ENCODE measurements around the gene ZNF615.

The ZNF615 gene

GRCh38 chr19:51986309-51987291 is 21.4 kb downstream of the ZNF615 start, which contains the start of gene ZNF350 (continued):
- TF ChIP-seq ZNF596 (tag by site-specific recombination; IDR thresholded peaks at IDR 0.05) (no peak), ZNF747 (tag by site-specific recombination; IDR thresholded peaks at IDR 0.05) (no peak), ZNF677 (tag by site-specific recombination; IDR thresholded peaks at IDR 0.05) (no peak; the same call in 1 of the 2 replicates), ZNF18 (tag by site-specific recombination; IDR thresholded peaks at IDR 0.05) (peak; percentile 67), KLF8 (tag by site-specific recombination; IDR thresholded peaks at IDR 0.05) (0 out of 2 replicates have a peak, but pooled peaks have one; percentile 33), WT1 (tag by site-specific recombination; IDR thresholded peaks at IDR 0.05) (no peak), SCRT2 (tag by site-specific recombination; IDR thresholded peaks at IDR 0.05) (no peak), ZBTB48 (tag by site-specific recombination; IDR thresholded peaks at IDR 0.05) (no peak), ZNF221 (tag by site-specific recombination; IDR thresholded peaks at IDR 0.05; ENCODE audit: borderline replicate concordance) (no peak), SALL2 (tag by site-specific recombination; IDR thresholded peaks at IDR 0.05; ENCODE audit: borderline replicate concordance) (no peak), ZNF426 (tag by site-specific recombination; IDR thresholded peaks at IDR 0.05) (no peak), INSM2 (tag by site-specific recombination; IDR thresholded peaks at IDR 0.05) (no peak), ZNF148 (tag by site-specific recombination; IDR thresholded peaks at IDR 0.05; ENCODE audit: borderline replicate concordance) (no peak), KLF9 (tag by site-specific recombination; IDR thresholded peaks at IDR 0.05; ENCODE audit: low read depth) (no peak), PBX3 (CRISPR knock-in tag; IDR thresholded peaks at IDR 0.05) (no peak), ZNF175 (tag by site-specific recombination; IDR thresholded peaks at IDR 0.05) (no peak), ZNF843 (tag by site-specific recombination; IDR thresholded peaks at IDR 0.05) (no peak), ZNF830 (tag by site-specific recombination; IDR thresholded peaks at IDR 0.05; ENCODE audit: low read depth) (no peak), ZNF280C (tag by site-specific recombination; IDR thresholded peaks at IDR 0.05) (no peak), HOXC10 (CRISPR knock-in tag; IDR thresholded peaks at IDR 0.05) (no peak), RBAK (tag by site-specific recombination; IDR thresholded peaks at IDR 0.05) (no peak), GLIS1 (tag by site-specific recombination; IDR thresholded peaks at IDR 0.05) (no peak), ZNF311 (tag by site-specific recombination; IDR thresholded peaks at IDR 0.05; ENCODE audit: borderline replicate concordance) (no peak), ZBTB6 (tag by site-specific recombination; IDR thresholded peaks at IDR 0.05) (no peak)

Measured in HEK293 (cell line).